ENCODE measurements around the gene TAGLN. TPM values are rescaled to one million over a fixed set of nuclear protein-coding genes. Genes with fewer than 3 reads are reported as not detected.

Gene TAGLN
- polyA plus RNA-seq, 1 of the 3 experiments (the other 2 are of a cell fraction): 519 TPM

DNA sequence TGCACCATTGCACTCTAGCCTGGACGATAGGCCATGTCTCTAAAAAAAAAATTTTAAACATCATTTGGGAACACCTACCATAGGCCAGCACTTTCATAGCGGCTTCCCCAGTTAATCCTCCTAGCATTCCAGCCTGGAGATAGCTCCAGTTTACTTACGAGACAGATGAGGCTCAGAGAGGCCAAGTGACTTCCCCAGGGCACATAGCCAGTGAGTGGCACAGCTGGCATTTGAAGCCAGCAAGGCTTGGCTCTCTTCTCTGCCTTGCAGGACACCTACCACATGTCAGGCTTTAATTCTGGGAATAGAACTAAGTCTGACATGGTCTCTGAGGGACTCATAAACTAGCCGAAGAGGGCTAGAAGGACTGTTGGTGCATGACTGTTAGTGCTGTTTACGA lies 4.9 kb upstream of the TAGLN start (continued):
- TF ChIP-seq, protein P1, sequence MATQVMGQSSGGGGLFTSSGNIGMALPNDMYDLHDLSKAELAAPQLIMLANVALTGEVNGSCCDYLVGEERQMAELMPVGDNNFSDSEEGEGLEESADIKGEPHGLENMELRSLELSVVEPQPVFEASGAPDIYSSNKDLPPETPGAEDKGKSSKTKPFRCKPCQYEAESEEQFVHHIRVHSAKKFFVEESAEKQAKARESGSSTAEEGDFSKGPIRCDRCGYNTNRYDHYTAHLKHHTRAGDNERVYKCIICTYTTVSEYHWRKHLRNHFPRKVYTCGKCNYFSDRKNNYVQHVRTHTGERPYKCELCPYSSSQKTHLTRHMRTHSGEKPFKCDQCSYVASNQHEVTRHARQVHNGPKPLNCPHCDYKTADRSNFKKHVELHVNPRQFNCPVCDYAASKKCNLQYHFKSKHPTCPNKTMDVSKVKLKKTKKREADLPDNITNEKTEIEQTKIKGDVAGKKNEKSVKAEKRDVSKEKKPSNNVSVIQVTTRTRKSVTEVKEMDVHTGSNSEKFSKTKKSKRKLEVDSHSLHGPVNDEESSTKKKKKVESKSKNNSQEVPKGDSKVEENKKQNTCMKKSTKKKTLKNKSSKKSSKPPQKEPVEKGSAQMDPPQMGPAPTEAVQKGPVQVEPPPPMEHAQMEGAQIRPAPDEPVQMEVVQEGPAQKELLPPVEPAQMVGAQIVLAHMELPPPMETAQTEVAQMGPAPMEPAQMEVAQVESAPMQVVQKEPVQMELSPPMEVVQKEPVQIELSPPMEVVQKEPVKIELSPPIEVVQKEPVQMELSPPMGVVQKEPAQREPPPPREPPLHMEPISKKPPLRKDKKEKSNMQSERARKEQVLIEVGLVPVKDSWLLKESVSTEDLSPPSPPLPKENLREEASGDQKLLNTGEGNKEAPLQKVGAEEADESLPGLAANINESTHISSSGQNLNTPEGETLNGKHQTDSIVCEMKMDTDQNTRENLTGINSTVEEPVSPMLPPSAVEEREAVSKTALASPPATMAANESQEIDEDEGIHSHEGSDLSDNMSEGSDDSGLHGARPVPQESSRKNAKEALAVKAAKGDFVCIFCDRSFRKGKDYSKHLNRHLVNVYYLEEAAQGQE (IDR thresholded peaks at IDR 0.05; ENCODE audit: low read depth, low read length): no peak
- no peak for TF ChIP-seq FOSL2 (IDR thresholded peaks at IDR 0.05; ENCODE audit: borderline replicate concordance, low read depth)
- no peak for TF ChIP-seq SMC3 (IDR thresholded peaks at IDR 0.05; ENCODE audit: low read depth, low read length)
- no peak for TF ChIP-seq RAD21 (IDR thresholded peaks at IDR 0.05; ENCODE audit: low read length)
- TF ChIP-seq NRF1 (IDR thresholded peaks at IDR 0.05; ENCODE audit: low read depth, low read length): no peak
- no peak for TF ChIP-seq TEAD4 (IDR thresholded peaks at IDR 0.05; ENCODE audit: borderline replicate concordance, insufficient read depth)

DNA sequence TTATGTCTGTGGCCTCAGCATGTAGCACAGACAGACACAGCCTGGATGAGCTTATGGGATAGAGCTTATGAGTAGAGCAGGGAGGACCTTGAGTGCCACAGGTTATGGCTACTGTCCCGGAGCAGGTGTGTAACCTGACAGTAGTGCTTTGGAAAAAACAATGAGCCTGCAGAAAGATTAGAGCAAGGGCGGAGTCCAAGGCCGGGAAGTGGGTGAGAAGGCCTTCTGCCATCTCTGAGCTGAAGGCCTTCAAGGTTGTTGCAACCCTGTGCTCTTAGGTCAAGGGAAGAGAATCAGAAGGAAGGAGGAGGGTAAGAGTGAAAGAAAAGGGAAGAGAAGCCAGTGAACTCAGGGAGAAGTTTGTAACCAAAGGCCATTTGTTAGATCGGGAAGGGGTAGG lies 3.9 kb upstream of the TAGLN start:
- Histone ChIP-seq H3K9me2 (no peaks in the 10 kb centered on the region), H3K79me2 (ENCODE audit: insufficient read depth) (peaks cover 29% of the 10 kb centered on the region), H3K36me3 (replicated peaks in 1 of 2; ENCODE audit: control insufficient read depth in 1 of 2, insufficient read depth in 2 of 2, low read length in 1 of 2) (peaks cover 0 to 11% of the 10 kb centered on the region in 2 experiments), H3K4me1 (ENCODE audit: control insufficient read depth in 1 of 2, insufficient read depth in 2 of 2, low read depth in 1 of 2, low read length in 1 of 2) (peaks cover 6 to 9% of the 10 kb centered on the region in 2 experiments; a peak in 3 of 4 replicates), H3K27me3 (ENCODE audit: insufficient read depth) (no peaks in the 10 kb centered on the region), H3K9me3 (no peaks in the 10 kb centered on the region), H3F3A (replicated peaks; ENCODE audit: insufficient read depth) (peaks cover 4% of the 10 kb centered on the region), H3K9ac (no peak overlapping the region), H3K4me3 (ENCODE audit: low read depth in 2 of 2, low read length in 1 of 2) (no peak overlapping the region), H4K20me1 (ENCODE audit: insufficient read depth) (no peaks in the 10 kb centered on the region), H2AFZ (ENCODE audit: low read depth) (no peak overlapping the region), H3K4me2 (no peak overlapping the region), H3K27ac (ENCODE audit: low read depth in 2 of 2, low read length in 1 of 2) (no peak overlapping the region)
- 86% methylated on average over 4 of the region's 4 CpGs for WGBS (ENCODE audit: low lambda C conversion rate)
- TF ChIP-seq MXI1 (IDR thresholded peaks at IDR 0.05; ENCODE audit: low read depth, low read length) (no peak), TEAD4 (IDR thresholded peaks at IDR 0.05; ENCODE audit: borderline replicate concordance, insufficient read depth) (no peak), RXRA (IDR thresholded peaks at IDR 0.05; ENCODE audit: borderline replicate concordance, low read depth) (no peak)
- ChIA-PET CTCF (no interaction called here), POLR2A (no interaction called here)
- DNase-seq: no peak

DNA sequence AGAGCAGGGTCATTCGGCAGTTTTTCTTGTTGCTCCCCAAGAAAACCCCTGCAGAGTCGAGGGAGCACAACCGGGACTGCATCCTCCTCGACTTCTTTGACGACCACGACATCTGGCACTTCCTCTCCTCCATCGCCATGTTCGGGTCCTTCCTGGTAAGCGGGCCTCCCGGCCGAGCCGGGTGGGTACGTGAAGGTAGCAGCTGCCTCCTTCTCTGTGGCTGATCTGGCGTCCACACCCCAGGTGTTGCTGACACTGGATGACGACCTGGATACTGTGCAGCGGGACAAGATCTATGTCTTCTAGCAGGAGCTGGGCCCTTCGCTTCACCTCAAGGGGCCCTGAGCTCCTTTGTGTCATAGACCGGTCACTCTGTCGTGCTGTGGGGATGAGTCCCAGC lies 3.4 kb upstream of the TAGLN start:
- Histone ChIP-seq H3K4me3 (ENCODE audit: low read depth in 2 of 2, low read length in 1 of 2) (no peak overlapping the region), H3K27ac (ENCODE audit: low read depth in 2 of 2, low read length in 1 of 2) (no peak overlapping the region), H3K9ac (no peak overlapping the region), H3K36me3 (replicated peaks in 1 of 2; ENCODE audit: control insufficient read depth in 1 of 2, insufficient read depth in 2 of 2, low read length in 1 of 2) (peaks cover 0 to 8% of the 10 kb centered on the region in 2 experiments), H2AFZ (ENCODE audit: low read depth) (no peak overlapping the region), H3K4me1 (ENCODE audit: control insufficient read depth in 1 of 2, insufficient read depth in 2 of 2, low read depth in 1 of 2, low read length in 1 of 2) (peaks cover 6 to 9% of the 10 kb centered on the region in 2 experiments; a peak in 3 of 4 replicates), H3K4me2 (no peak overlapping the region), H3K27me3 (ENCODE audit: insufficient read depth) (no peaks in the 10 kb centered on the region), H3F3A (replicated peaks; ENCODE audit: insufficient read depth) (peaks cover 4% of the 10 kb centered on the region), H4K20me1 (ENCODE audit: insufficient read depth) (no peaks in the 10 kb centered on the region), H3K9me3 (no peaks in the 10 kb centered on the region), H3K79me2 (ENCODE audit: insufficient read depth) (peaks cover 34% of the 10 kb centered on the region), H3K9me2 (no peaks in the 10 kb centered on the region)
- ChIA-PET POLR2A (no interaction called here), CTCF (no interaction called here)
- no peak for DNase-seq
- TF ChIP-seq JUND (IDR thresholded peaks at IDR 0.05): no peak
- TF ChIP-seq SIN3A (IDR thresholded peaks at IDR 0.05; ENCODE audit: borderline replicate concordance, low read depth, low read length): no peak
- TF ChIP-seq, protein P2, sequence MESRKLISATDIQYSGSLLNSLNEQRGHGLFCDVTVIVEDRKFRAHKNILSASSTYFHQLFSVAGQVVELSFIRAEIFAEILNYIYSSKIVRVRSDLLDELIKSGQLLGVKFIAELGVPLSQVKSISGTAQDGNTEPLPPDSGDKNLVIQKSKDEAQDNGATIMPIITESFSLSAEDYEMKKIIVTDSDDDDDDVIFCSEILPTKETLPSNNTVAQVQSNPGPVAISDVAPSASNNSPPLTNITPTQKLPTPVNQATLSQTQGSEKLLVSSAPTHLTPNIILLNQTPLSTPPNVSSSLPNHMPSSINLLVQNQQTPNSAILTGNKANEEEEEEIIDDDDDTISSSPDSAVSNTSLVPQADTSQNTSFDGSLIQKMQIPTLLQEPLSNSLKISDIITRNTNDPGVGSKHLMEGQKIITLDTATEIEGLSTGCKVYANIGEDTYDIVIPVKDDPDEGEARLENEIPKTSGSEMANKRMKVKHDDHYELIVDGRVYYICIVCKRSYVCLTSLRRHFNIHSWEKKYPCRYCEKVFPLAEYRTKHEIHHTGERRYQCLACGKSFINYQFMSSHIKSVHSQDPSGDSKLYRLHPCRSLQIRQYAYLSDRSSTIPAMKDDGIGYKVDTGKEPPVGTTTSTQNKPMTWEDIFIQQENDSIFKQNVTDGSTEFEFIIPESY (IDR thresholded peaks at IDR 0.05; ENCODE audit: borderline replicate concordance, low read depth): no peak
- TF ChIP-seq EZH2phosphoT487 (IDR thresholded peaks at IDR 0.05; ENCODE audit: borderline replicate concordance, low read depth): no peak
- no peak for TF ChIP-seq POLR2AphosphoS5 (IDR thresholded peaks at IDR 0.05; ENCODE audit: low read depth, low read length)
- WGBS (ENCODE audit: low lambda C conversion rate): 97% methylated on average over 15 of the region's 19 CpGs
